ENCODE measurements around the gene TRIM71.
A peak's percentile ranks its signal among the peaks of the same experiment; 100 is the strongest.

- TF ChIP-seq CTCF (CRISPR knock-in tag; IDR thresholded peaks at IDR 0.05) = no peak
- no peak for TF ChIP-seq SNRNP70 (IDR thresholded peaks at IDR 0.05; ENCODE audit: low read depth, low read length)
- no peak for TF ChIP-seq ZNF142 (CRISPR knock-in tag; IDR thresholded peaks at IDR 0.05)
- TF ChIP-seq ETS1 (CRISPR knock-in tag; IDR thresholded peaks at IDR 0.05) = no peak
- TF ChIP-seq MYC (CRISPR knock-in tag; IDR thresholded peaks at IDR 0.05; ENCODE audit: borderline replicate concordance) = no peak; the same call in 1 of the 2 replicates
- TF ChIP-seq SPEN (CRISPR knock-in tag; IDR thresholded peaks at IDR 0.05; ENCODE audit: low read depth) = no peak
- TF ChIP-seq, protein P1, sequence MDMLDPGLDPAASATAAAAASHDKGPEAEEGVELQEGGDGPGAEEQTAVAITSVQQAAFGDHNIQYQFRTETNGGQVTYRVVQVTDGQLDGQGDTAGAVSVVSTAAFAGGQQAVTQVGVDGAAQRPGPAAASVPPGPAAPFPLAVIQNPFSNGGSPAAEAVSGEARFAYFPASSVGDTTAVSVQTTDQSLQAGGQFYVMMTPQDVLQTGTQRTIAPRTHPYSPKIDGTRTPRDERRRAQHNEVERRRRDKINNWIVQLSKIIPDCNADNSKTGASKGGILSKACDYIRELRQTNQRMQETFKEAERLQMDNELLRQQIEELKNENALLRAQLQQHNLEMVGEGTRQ (IDR thresholded peaks at IDR 0.05; ENCODE audit: low read depth, low read length) = no peak
- TF ChIP-seq, protein P1 (CRISPR knock-in tag; IDR thresholded peaks at IDR 0.05; ENCODE audit: borderline replicate concordance) = no peak
- TF ChIP-seq POLR2A (IDR thresholded peaks at IDR 0.05; ENCODE audit: insufficient read depth in 1 of 2, low read depth in 2 of 2, low read length in 2 of 2) = peak; percentile 69 to 80
- TF ChIP-seq CHCHD3 (CRISPR knock-in tag; IDR thresholded peaks at IDR 0.05) = no peak
- no peak for TF ChIP-seq ZNF160 (CRISPR knock-in tag; IDR thresholded peaks at IDR 0.05)
Observed at GRCh38 chr3:32840086-32840841, 22.5 kb downstream of the TRIM71 start.

Data from HepG2 (cell line).